Measurements from ENCODE around the gene PLCB2. TPM values are rescaled to one million over a fixed set of nuclear protein-coding genes. Genes with fewer than 3 reads are reported as not detected.

The PLCB2 gene
- total RNA-seq, 3 donors from 2014 or later (not counting 1 experiment from before 2014, with no cell fraction given): 345 to 440 (median 432) TPM

- no peak overlapping the region for H3K27ac ChIP-seq (ENCODE audit: low read length)
- no peak for ATAC-seq
- H3K36me3 Mint-ChIP-seq: no peaks in the 10 kb centered on the region
- no peak for TF ChIP-seq CTCF (IDR thresholded peaks at IDR 0.05)
- no peaks in the 10 kb centered on the region for H3K9me3 ChIP-seq (ENCODE audit: control insufficient read depth, insufficient read depth, low read length)
- H3K27me3 ChIP-seq (ENCODE audit: control insufficient read depth, insufficient read depth, low read length): no peaks in the 10 kb centered on the region
- peak overlapping the region; percentile 41 for H3K4me3 Mint-ChIP-seq
- H3K4me1 ChIP-seq (ENCODE audit: control insufficient read depth, insufficient read depth, low read length): peaks cover 32% of the 10 kb centered on the region
- peaks cover 0 to 2% of the 10 kb centered on the region in 2 donors for H3K27me3 Mint-ChIP-seq (ENCODE audit: low read depth in 2 of 2)
- H3K9me3 Mint-ChIP-seq: no peaks in the 10 kb centered on the region
- no peak overlapping the region for H3K4me3 ChIP-seq (ENCODE audit: low read length)
- intact Hi-C loops (cut with micrococcal nuclease): no loop called here
- no peaks in the 10 kb centered on the region for H3K36me3 ChIP-seq (ENCODE audit: control insufficient read depth, insufficient read depth, low read length)
- no peak for DNase-seq
- H3K4me1 Mint-ChIP-seq: peaks cover 36 to 42% of the 10 kb centered on the region in 2 donors
- H3K27ac Mint-ChIP-seq: peak overlapping the region in 1 of 2 donors; percentile 42
- 25% methylated on average over 6 of the region's 6 CpGs for WGBS (ENCODE audit: insufficient coverage)
Observed at GRCh38 chr15:40327457-40327856, 19.7 kb upstream of the PLCB2 start.

- no peaks in the 10 kb centered on the region for H3K9me3 Mint-ChIP-seq
- intact Hi-C loops (cut with micrococcal nuclease): loop anchor here (2.0 kb wide), 1 partner anchor 13 kb away; no protein-coding TSS in a partner anchor
- WGBS (ENCODE audit: insufficient coverage): 100% methylated on average over 2 of the region's 2 CpGs
- H3K27me3 Mint-ChIP-seq (ENCODE audit: low read depth in 2 of 2): peaks cover 0 to 2% of the 10 kb centered on the region in 2 donors
- no peak for ATAC-seq
- TF ChIP-seq CTCF (IDR thresholded peaks at IDR 0.05): no peak
- H3K4me1 Mint-ChIP-seq: peaks cover 43 to 58% of the 10 kb centered on the region in 2 donors
- no peak for DNase-seq
- H3K27ac Mint-ChIP-seq: no peak overlapping the region
- no peak overlapping the region for H3K4me3 Mint-ChIP-seq
- Histone ChIP-seq H3K4me3 (ENCODE audit: low read length) (no peak overlapping the region), H3K36me3 (ENCODE audit: control insufficient read depth, insufficient read depth, low read length) (no peaks in the 10 kb centered on the region), H3K9me3 (ENCODE audit: control insufficient read depth, insufficient read depth, low read length) (no peaks in the 10 kb centered on the region), H3K4me1 (ENCODE audit: control insufficient read depth, insufficient read depth, low read length) (peaks cover 25% of the 10 kb centered on the region), H3K27me3 (ENCODE audit: control insufficient read depth, insufficient read depth, low read length) (no peaks in the 10 kb centered on the region), H3K27ac (ENCODE audit: low read length) (no peak overlapping the region)
- H3K36me3 Mint-ChIP-seq: no peaks in the 10 kb centered on the region
Observed at GRCh38 chr15:40325700-40326099, 18.0 kb upstream of the PLCB2 start.

- Mint-ChIP-seq H3K4me3 (peak overlapping the region; percentile 83), H3K4me1 (peaks cover 44 to 58% of the 10 kb centered on the region in 2 donors), H3K27ac (peak overlapping the region; percentile 33 to 53), H3K9me3 (no peaks in the 10 kb centered on the region), H3K36me3 (no peaks in the 10 kb centered on the region), H3K27me3 (ENCODE audit: low read depth in 2 of 2) (peaks cover 0 to 2% of the 10 kb centered on the region in 2 donors)
- DNase-seq (no peak), ATAC-seq (no peak)
- H3K27me3 ChIP-seq (ENCODE audit: control insufficient read depth, insufficient read depth, low read length): no peaks in the 10 kb centered on the region
- 90% methylated on average over 1 of the region's 2 CpGs for WGBS (ENCODE audit: insufficient coverage)
- peaks cover 24% of the 10 kb centered on the region for H3K4me1 ChIP-seq (ENCODE audit: control insufficient read depth, insufficient read depth, low read length)
- H3K4me3 ChIP-seq (ENCODE audit: low read length): no peak overlapping the region
- no peaks in the 10 kb centered on the region for H3K36me3 ChIP-seq (ENCODE audit: control insufficient read depth, insufficient read depth, low read length)
- TF ChIP-seq CTCF (IDR thresholded peaks at IDR 0.05): no peak
- H3K9me3 ChIP-seq (ENCODE audit: control insufficient read depth, insufficient read depth, low read length): no peaks in the 10 kb centered on the region
- no peak overlapping the region for H3K27ac ChIP-seq (ENCODE audit: low read length)
- intact Hi-C loops (cut with micrococcal nuclease): loop anchor here (2.0 kb wide), 1 partner anchor 14 kb away; no protein-coding TSS in a partner anchor
Observed at GRCh38 chr15:40325188-40325587, 17.5 kb upstream of the PLCB2 start.
